Thymus (tissue), 11 donors: ENCODE results near the gene CFHR4. TPM values are rescaled to one million over a fixed set of nuclear protein-coding genes. Genes with fewer than 3 reads are reported as not detected.
"Not testable (repeated sequence)": the region's sequence is repeated elsewhere in the genome, so short reads cannot be mapped to it uniquely, and the experiment has no call there.

Source experiments
- DNase-seq, 9 donors: peaks; one replicate each; pipeline ENCODE4 v3.0.0-alpha.2; 2013; ENCODE audit warnings: low spot score in 9 of 9, low read depth in 6 of 9, missing footprints in 1 of 9
- H3K27ac ChIP-seq, 2 donors: one replicate each; pipeline ENCODE4 v1.5.1; 2013; ENCODE audit warnings: control low read depth in 1 of 2, low read depth in 1 of 2, low read length in 1 of 2, mild to moderate bottlenecking in 1 of 2, moderate library complexity in 1 of 2
- H3K27me3 ChIP-seq, 2 donors: one replicate each; pipeline ENCODE4 v1.5.1; 2013; ENCODE audit warnings: low read length in 1 of 2; ENCODE audit not compliant: control insufficient read depth in 2 of 2, insufficient read depth in 1 of 2
- H3K36me3 ChIP-seq, 2 donors: one replicate each; pipeline ENCODE4 v1.5.1; 2013; ENCODE audit warnings: low read length in 1 of 2, mild to moderate bottlenecking in 1 of 2, moderate library complexity in 1 of 2; ENCODE audit not compliant: control insufficient read depth in 2 of 2, insufficient read depth in 2 of 2
- H3K4me1 ChIP-seq, 2 donors: one replicate each; pipeline ENCODE4 v1.5.1; 2013; ENCODE audit warnings: low read length in 2 of 2; ENCODE audit not compliant: control insufficient read depth in 2 of 2, insufficient read depth in 2 of 2
- H3K4me3 ChIP-seq, 2 donors: one replicate each; pipeline ENCODE4 v1.5.1; 2013; ENCODE audit warnings: low read length in 2 of 2, control low read depth in 1 of 2, mild to moderate bottlenecking in 1 of 2
- H3K9me3 ChIP-seq, 2 donors: one replicate each; pipeline ENCODE4 v1.5.1; 2013; ENCODE audit warnings: low read length in 1 of 2, mild to moderate bottlenecking in 1 of 2; ENCODE audit not compliant: control insufficient read depth in 2 of 2, insufficient read depth in 1 of 2
- WGBS: extraction: QIAGEN DNeasy Blood & Tissue Kit; methylation state at CpG from one replicate; pipeline ENCODE4 v1.1.7; 2013; 5-methylcytosine and 5-hydroxymethylcytosine counted together
- polyA plus RNA-seq: library from polyadenylated mRNA; stranded (reverse); fragments of 200-250 nt; gene quantifications from one replicate; pipeline ENCODE4 v1.2.3, GENCODE V29; 2013
- total RNA-seq: library from RNA; stranded (reverse); fragments of 120-200 nt; gene quantifications from one replicate; pipeline ENCODE4 v1.2.4, GENCODE V29; 2013
- donor health status: healthy.

The CFHR4 gene
- total and polyA plus RNA-seq, 2 donors: 0.07 to 0.19 TPM

- H3K36me3 ChIP-seq, H3K4me1 ChIP-seq, H3K27me3 ChIP-seq, H3K4me3 ChIP-seq, H3K9me3 ChIP-seq, H3K27ac ChIP-seq, DNase-seq: not testable (repeated sequence)
- WGBS: 67% methylated on average over 5 of the region's 5 CpGs
These were observed 24.4 kb downstream of the CFHR4 start for GRCh38 chr1:196912283-196912682.

- H3K4me3 ChIP-seq, DNase-seq, H3K36me3 ChIP-seq, H3K27ac ChIP-seq, H3K4me1 ChIP-seq, H3K27me3 ChIP-seq, H3K9me3 ChIP-seq: not testable (repeated sequence)
- WGBS: 97% methylated on average over 1 of the region's 1 CpG
These were observed 39.0 kb downstream of the CFHR4 start for GRCh38 chr1:196926839-196927238.

GRCh38 chr1:196932853-196933252 lies 45.0 kb downstream of the CFHR4 start:
- H3K27ac ChIP-seq, H3K36me3 ChIP-seq, H3K9me3 ChIP-seq, H3K4me3 ChIP-seq, H3K27me3 ChIP-seq, H3K4me1 ChIP-seq, DNase-seq: not testable (repeated sequence)
- 96% methylated on average over 2 of the region's 2 CpGs for WGBS

GRCh38 chr1:196933531-196934189 lies 45.8 kb downstream of the CFHR4 start:
- Histone ChIP-seq H3K4me3 (no peak overlapping the region), H3K36me3 (no peaks in the 10 kb centered on the region), H3K9me3 (no peaks in the 10 kb centered on the region), H3K4me1 (no peaks in the 10 kb centered on the region), H3K27ac (no peak overlapping the region), H3K27me3 (no peaks in the 10 kb centered on the region)
- no peak for DNase-seq
- 95% methylated on average over 32 of the region's 32 CpGs for WGBS

- DNase-seq, H3K27ac ChIP-seq, H3K4me3 ChIP-seq, H3K4me1 ChIP-seq, H3K27me3 ChIP-seq, H3K9me3 ChIP-seq, H3K36me3 ChIP-seq: not testable (repeated sequence)
- 87% methylated on average over 6 of the region's 6 CpGs for WGBS
These were observed 53.6 kb downstream of the CFHR4 start for GRCh38 chr1:196941474-196941873.

- not testable (repeated sequence) for H3K4me3 ChIP-seq, H3K27me3 ChIP-seq, H3K4me1 ChIP-seq, H3K9me3 ChIP-seq, H3K36me3 ChIP-seq, H3K27ac ChIP-seq, DNase-seq
- no CpG with 5 or more reads among the region's 1 CpG for WGBS
These were observed 55.7 kb downstream of the CFHR4 start, which contains the start of gene CFHR2 for GRCh38 chr1:196943568-196943967. Gene CFHR2, plus strand, starts transcription at chr1:196943738. Its CDS starts 143 bp downstream, at chr1:196943881.

GRCh38 chr1:196951711-196952394 lies 64.0 kb downstream of the CFHR4 start:
- Histone ChIP-seq H3K4me3 (no peak overlapping the region), H3K36me3 (no peaks in the 10 kb centered on the region), H3K4me1 (no peaks in the 10 kb centered on the region), H3K27ac (no peak overlapping the region), H3K27me3 (no peaks in the 10 kb centered on the region), H3K9me3 (peaks cover 0 to 3% of the 10 kb centered on the region in 2 donors)
- no peak for DNase-seq
- WGBS: 91% methylated on average over 2 of the region's 2 CpGs

GRCh38 chr1:196954778-196955177 lies 66.9 kb downstream of the CFHR4 start:
- no peaks in the 10 kb centered on the region for H3K36me3 ChIP-seq
- no peak for DNase-seq
- H3K4me3 ChIP-seq: no peak overlapping the region
- no peaks in the 10 kb centered on the region for H3K27me3 ChIP-seq
- 92% methylated on average over 2 of the region's 2 CpGs for WGBS
- peaks cover 0 to 3% of the 10 kb centered on the region in 2 donors for H3K9me3 ChIP-seq
- no peak overlapping the region for H3K27ac ChIP-seq
- H3K4me1 ChIP-seq: no peaks in the 10 kb centered on the region

- no peak for DNase-seq
- Histone ChIP-seq H3K27me3 (no peaks in the 10 kb centered on the region), H3K4me3 (no peak overlapping the region), H3K36me3 (no peaks in the 10 kb centered on the region), H3K4me1 (no peaks in the 10 kb centered on the region), H3K9me3 (peaks cover 0 to 3% of the 10 kb centered on the region in 2 donors), H3K27ac (no peak overlapping the region)
- 97% methylated on average over 1 of the region's 1 CpG for WGBS
These were observed 68.1 kb downstream of the CFHR4 start for GRCh38 chr1:196955926-196956325.
